Neural cell (in vitro differentiated cells): Measurements from ENCODE around the gene SLC17A7.

Source experiments
- CTCF ChIP-seq: fragments of 450-650 bp; IDR thresholded peaks from 2 replicates; pipeline ENCODE4 v1.5.1; 2014; ENCODE audit warnings: antibody characterized with exemption, mild to moderate bottlenecking, moderate library complexity; ENCODE audit not compliant: poor library complexity, severe bottlenecking
- EZH2 ChIP-seq: fragments of 200-600, 300-800 bp; shearing (Covaris generic), sonication (generic); IDR thresholded peaks from 2 replicates; pipeline ENCODE4 v1.6.1; 2014; ENCODE audit warnings: antibody characterized with exemption, low read length, borderline replicate concordance, mild to moderate bottlenecking; ENCODE audit not compliant: insufficient read depth, poor library complexity, severe bottlenecking
- MXI1 ChIP-seq: fragments of 450-650 bp; conservative IDR thresholded peaks from 2 replicates; pipeline ENCODE4 v1.6.1; 2014; ENCODE audit warnings: antibody characterized with exemption, mild to moderate bottlenecking; ENCODE audit not compliant: poor library complexity, severe bottlenecking

DNA sequence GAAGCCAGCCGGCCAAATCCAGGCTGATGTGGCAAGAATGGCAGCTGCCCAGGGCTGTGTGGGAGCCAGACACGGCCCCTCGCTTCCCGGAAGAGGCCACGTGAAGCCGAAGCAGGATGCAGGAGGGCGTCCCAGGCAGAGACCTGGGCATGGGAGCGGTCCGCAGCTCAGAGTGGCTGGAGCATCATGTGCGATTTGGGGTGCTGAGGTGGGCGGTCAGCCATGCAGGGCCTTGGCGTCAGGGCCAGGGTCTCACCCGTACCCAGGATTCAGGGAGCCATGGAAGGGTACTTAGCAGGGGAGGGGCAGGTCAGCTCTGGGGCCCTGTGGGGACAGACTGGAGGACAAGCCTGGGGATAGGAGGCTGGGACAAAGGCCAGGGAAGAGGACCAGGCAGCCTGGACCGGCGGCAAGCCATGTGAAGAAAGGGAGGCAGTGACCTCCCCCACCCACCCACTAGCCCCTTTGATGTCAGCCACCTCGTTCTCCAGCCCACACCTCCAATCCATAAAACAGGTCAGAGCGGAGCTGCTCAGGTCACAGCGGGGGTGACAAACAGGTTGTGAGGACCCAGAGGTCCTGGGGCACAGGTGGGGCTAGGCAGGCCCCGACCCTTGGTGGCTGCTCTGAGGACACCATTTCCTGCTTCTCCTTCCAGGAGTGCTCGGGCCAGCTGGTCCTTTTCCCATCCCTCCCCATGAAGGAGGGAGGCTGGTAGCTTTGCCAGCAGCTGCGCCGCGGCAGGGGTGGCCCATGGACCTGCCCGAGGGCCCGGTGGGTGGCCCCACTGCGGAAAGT, 51.0 kb downstream of the SLC17A7 start:
- TF ChIP-seq EZH2 (no peak), CTCF (no peak), MXI1 (no peak)
